BJ (cell line): Measurements from ENCODE around the gene CTRB2. TPM values are rescaled to one million over a fixed set of nuclear protein-coding genes. Genes with fewer than 3 reads are reported as not detected.

Experiments
- CTCF ChIA-PET: fragments of 350-600 bp; formaldehyde crosslinking; extraction: SDS; loops from one replicate; lab custom pipeline; 2021; ENCODE audit warnings: antibody characterized with exemption, inconsistent platforms; lab: Yijun Ruan, JAX
- POLR2A ChIA-PET: fragments of 300-600 bp; sonication (Branson Sonifier 250); formaldehyde crosslinking; extraction: SDS; loops from one replicate; lab custom pipeline; 2021; ENCODE audit warnings: antibody characterized with exemption; lab: Charles Lee
- DNase-seq: peaks from one replicate; pipeline ENCODE4 v3.0.0-alpha.2; 2011; ENCODE audit warnings: low read depth
- H3K27me3 ChIP-seq: 2 replicates; pipeline ENCODE4 v1.6.0; 2011; ENCODE audit warnings: low read length; ENCODE audit not compliant: control insufficient read depth, insufficient read depth
- H3K36me3 ChIP-seq: 2 replicates; pipeline ENCODE4 v1.5.1; 2011; ENCODE audit warnings: low read length; ENCODE audit not compliant: control insufficient read depth, insufficient read depth
- H3K4me3 ChIP-seq: 2 replicates; pipeline ENCODE4 v1.5.1; 2011; ENCODE audit warnings: low read depth, mild to moderate bottlenecking, control low read depth, low read length
- polyA plus RNA-seq: library from polyadenylated mRNA; depleted of rRNA; stranded (reverse); fragments of >200 nt; gene quantifications from 2 replicates; pipeline ENCODE4 v1.2.3, GENCODE V29; 2011
- TF ChIP-seq, protein P1 (sequence below): IDR thresholded peaks from 2 replicates; pipeline ENCODE4 v1.5.1; 2011; ENCODE audit warnings: low read depth, mild to moderate bottlenecking, control low read depth, inconsistent platforms, low read length, moderate library complexity; ENCODE audit not compliant: insufficient read depth

CTRB2 gene
- polyA plus RNA-seq, 1 experiment, result not detected

DNA sequence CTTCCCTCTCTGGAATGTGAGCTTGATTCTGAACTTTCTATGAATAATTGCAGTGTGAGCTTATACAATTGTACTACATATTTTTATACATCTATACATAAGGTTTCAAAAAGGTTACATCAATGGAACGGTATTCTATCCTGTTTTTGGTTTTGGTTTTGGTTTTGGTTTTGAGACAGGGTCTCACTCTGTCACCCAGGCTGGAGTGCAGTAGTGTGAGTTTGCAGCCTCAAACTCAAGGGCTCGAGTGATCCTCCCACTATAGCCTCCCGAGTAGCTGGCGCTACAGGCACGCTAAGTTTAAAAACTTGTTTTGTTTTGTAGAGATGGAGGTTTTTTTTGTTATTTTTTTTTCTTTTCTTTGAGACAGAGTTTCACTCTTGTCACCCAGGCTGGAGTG, 12.9 kb upstream of the CTRB2 start:
- Histone ChIP-seq H3K27me3 (no peaks in the 10 kb centered on the region), H3K4me3 (no peak overlapping the region), H3K36me3 (no peaks in the 10 kb centered on the region)
- no peak for DNase-seq
- TF ChIP-seq, protein P1, sequence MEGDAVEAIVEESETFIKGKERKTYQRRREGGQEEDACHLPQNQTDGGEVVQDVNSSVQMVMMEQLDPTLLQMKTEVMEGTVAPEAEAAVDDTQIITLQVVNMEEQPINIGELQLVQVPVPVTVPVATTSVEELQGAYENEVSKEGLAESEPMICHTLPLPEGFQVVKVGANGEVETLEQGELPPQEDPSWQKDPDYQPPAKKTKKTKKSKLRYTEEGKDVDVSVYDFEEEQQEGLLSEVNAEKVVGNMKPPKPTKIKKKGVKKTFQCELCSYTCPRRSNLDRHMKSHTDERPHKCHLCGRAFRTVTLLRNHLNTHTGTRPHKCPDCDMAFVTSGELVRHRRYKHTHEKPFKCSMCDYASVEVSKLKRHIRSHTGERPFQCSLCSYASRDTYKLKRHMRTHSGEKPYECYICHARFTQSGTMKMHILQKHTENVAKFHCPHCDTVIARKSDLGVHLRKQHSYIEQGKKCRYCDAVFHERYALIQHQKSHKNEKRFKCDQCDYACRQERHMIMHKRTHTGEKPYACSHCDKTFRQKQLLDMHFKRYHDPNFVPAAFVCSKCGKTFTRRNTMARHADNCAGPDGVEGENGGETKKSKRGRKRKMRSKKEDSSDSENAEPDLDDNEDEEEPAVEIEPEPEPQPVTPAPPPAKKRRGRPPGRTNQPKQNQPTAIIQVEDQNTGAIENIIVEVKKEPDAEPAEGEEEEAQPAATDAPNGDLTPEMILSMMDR, result no peak
- CTCF ChIA-PET, result interaction anchor here (0.6 to 2.5 kb wide), 3 partner anchors 17 to 59 kb away, joined by 3 to 16 read pairs (median 7); no protein-coding TSS in a partner anchor
- POLR2A ChIA-PET, result no interaction called here

DNA sequence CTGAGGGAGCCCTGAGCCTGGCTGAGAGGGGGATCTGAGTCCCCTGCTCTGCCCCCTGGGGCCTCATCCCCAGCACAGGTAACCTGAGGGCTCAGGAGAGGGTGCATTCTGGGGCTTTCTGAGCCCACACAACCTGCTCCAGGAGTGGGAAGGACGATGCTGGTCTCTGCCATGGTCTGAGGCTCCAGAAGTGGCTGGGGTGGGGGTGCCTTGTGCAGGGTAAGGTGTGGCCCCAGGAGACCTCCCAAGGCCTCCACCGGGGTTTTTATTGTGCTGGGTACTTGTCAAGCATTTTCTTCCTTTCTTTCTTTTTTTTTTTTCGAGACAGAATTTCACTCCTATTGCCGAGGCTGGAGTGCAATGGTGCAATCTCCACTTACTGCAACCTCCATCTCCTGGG, 12.1 kb upstream of the CTRB2 start:
- ChIA-PET CTCF (interaction anchor here (2.5 kb wide), 1 partner anchor 20 kb away, joined by 16 read pairs; no protein-coding TSS in a partner anchor), POLR2A (no interaction called here)
- H3K4me3 ChIP-seq, result no peak overlapping the region
- no peaks in the 10 kb centered on the region for H3K36me3 ChIP-seq
- TF ChIP-seq, protein P1, result no peak
- H3K27me3 ChIP-seq, result no peaks in the 10 kb centered on the region
- DNase-seq, result no peak

DNA sequence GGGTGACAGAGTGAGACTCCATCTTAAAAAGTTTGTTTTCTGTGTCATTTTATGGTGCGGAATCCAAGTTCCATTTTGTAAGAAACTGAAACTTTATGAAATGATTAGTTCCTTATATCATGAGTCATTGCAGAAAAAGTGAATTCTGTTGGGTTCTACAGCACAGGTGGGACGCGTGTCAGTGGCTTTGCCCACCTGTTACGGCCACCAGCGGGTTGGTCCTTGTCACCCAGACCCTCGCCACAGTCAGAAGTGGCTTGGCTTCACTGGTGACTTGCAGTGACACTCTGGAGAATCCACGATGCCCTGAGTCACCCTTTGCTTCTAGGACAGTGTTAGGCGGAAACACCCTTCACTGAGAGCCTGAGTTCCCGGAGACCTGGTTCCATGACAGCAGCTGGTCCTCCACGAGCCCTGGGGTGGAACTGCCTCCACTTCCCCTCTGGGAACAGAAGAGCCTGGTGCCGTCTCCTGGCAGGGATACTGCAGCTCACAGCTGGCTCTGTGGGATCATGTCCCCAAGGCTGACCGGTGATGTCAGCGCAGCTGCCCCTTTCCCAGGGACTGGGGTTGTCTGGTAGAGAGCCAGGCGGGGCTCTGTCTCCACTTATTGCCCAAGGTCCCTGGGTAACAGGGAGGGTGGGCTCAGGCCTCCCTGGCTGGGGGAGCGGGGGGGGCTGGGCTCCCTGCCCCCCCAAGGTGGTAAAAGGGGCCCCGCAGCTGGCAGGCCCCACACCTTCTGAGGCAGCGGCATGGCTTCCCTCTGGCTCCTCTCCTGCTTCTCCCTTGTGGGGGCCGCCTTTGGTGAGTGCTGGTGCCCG, 11.5 kb upstream of the CTRB2 start, which contains the start of gene CTRB1:
Gene CTRB1 (plus strand): TSS at position 733 of the 821 bp plus-strand sequence. CDS start 20 bp downstream, at position 753.
- POLR2A ChIA-PET, result no interaction called here
- CTCF ChIA-PET, result interaction anchor here (0.8 to 2.5 kb wide), 4 partner anchors 19 to 183 kb away, joined by 3 to 16 read pairs (median 3); no protein-coding TSS in a partner anchor
- H3K36me3 ChIP-seq, result no peaks in the 10 kb centered on the region
- TF ChIP-seq, protein P1, result no peak
- no peaks in the 10 kb centered on the region for H3K27me3 ChIP-seq
- no peak for DNase-seq
- no peak within 1 kb of the TSS for H3K4me3 ChIP-seq

DNA sequence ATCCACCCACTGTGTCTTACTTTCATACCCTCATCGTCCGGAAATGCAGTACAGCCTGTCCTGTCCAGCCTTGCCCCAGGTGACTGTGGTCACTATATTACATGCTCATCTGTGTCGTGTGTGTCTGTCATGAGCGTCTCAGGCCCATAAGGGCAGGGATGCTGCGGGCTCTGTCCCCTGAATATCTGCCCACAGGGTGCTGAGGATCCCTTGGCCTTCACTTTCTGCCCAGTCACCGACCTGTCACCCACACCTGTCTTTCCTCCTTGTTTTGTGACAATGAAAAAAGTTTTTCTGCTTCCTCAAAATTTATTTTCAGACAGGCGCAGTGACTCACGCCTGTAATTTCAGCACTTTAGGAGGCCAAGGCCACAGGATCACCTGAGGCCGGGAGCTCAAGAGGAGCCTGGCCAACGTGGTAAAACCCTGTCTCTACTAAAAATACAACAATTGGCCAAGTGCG, 10.5 kb upstream of the CTRB2 start:
- Histone ChIP-seq H3K36me3 (no peaks in the 10 kb centered on the region), H3K4me3 (no peak overlapping the region), H3K27me3 (no peaks in the 10 kb centered on the region)
- CTCF ChIA-PET, result interaction anchor here (0.8 to 1.0 kb wide), 3 partner anchors 18 to 184 kb away, joined by 3 read pairs; no protein-coding TSS in a partner anchor
- POLR2A ChIA-PET, result no interaction called here
- TF ChIP-seq, protein P1, result no peak
- DNase-seq, result no peak

DNA sequence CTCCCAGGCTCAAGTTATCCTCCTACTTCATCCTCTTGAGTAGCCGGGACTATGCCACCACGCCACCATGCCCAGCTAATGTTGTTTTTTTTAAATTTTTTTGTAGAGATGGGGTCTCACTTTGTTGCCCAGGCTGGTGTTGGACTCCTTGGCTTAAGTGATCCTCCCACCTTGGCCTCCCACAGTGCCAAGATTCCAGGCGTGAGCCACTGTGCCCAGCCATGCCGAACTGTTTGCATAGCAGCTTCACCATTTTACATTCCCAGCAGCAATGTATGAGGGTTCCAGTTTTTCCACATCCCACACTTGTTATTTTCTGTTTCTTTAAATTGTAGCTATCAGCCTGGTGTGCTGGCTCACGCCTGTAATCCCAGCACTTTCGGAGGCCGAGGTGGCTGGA, 9.6 kb upstream of the CTRB2 start:
- POLR2A ChIA-PET, result no interaction called here

More for the DNA sequence above, 9.6 kb upstream of the CTRB2 start:
- TF ChIP-seq, protein P1, result no peak
- Histone ChIP-seq H3K27me3 (no peaks in the 10 kb centered on the region), H3K36me3 (no peaks in the 10 kb centered on the region), H3K4me3 (no peak overlapping the region)
- no peak for DNase-seq
- CTCF ChIA-PET, result interaction anchor here (1.2 to 2.0 kb wide), 2 partner anchors 17 kb away, joined by 3 to 5 read pairs; no protein-coding TSS in a partner anchor
